Measurements from ENCODE around the gene IQSEC1. TPM values are rescaled to one million over a fixed set of nuclear protein-coding genes. Genes with fewer than 3 reads are reported as not detected.

Gene IQSEC1
- polyA plus RNA-seq, 3 donors, result 17.7 to 61.7 (median 30.3) TPM

DNA sequence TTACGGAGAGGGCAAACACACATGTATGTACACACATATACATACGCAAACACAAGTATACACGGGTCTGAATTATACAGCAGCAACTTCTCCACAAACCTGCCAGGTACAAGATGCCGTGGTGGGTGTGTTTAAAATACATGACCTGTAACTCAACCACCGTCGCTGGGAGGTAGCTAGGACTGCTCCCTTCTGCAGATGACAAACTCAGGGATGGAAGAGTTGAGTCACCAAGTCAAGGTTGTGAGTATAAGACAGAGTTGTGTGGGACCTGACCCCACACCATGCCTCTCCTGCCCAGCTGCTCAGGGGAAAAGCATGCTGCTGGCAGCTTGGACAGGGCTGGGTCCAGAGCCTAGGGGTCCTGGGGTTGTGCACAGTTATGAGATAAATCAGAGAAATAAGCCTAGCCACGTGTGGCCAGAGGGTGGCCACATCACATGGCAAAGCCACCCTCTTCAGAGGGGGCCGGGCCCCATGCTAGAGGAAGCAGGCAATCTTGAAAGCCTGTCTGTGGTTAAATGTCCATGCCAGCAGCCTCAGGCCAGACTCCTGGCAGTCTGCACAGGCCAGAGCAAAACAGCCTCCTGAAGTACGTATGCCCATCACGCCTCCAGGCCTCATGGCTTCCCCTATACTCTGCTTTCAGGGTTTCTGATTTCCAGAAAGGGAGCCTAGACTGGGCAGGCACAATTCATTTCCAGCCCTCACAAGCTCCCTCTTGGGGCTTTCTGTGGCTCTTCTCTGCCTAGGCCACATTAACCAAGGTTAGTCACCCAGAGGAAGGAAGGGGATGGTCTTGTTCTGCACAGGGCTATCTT is 124.1 kb downstream of the IQSEC1 start:
- no peak for DNase-seq
- Mint-ChIP-seq H3K4me3 (no peak overlapping the region), H3K27me3 (ENCODE audit: low read depth in 3 of 3) (peaks cover 3 to 4% (median 4%) of the 10 kb centered on the region in 3 donors), H3K9me3 (no peaks in the 10 kb centered on the region), H3K27ac (peak overlapping the region in 1 of 7 donors; percentile 32), H3K36me3 (peaks cover 63 to 76% of the 10 kb centered on the region in 2 donors), H3K4me1 (peaks cover 54% of the 10 kb centered on the region)
- no peak overlapping the region for H3K27ac ChIP-seq (ENCODE audit: low read depth in 1 of 2, low read length in 2 of 2)
- no peak overlapping the region for H3K4me2 ChIP-seq (replicated peaks; ENCODE audit: extremely low read depth, low read length, poor library complexity, severe bottlenecking)
- no peak overlapping the region for H3K9ac ChIP-seq (ENCODE audit: insufficient read depth, low read length, poor library complexity, severe bottlenecking)
- H2AFZ ChIP-seq (ENCODE audit: insufficient read depth, low read depth, low read length, poor library complexity, severe bottlenecking), result no peak overlapping the region
- no peaks in the 10 kb centered on the region for H3K9me3 ChIP-seq (replicated peaks in 1 of 2; ENCODE audit: control insufficient read depth in 1 of 2, insufficient read depth in 1 of 2, low read length in 2 of 2)
- no peak overlapping the region for H3K4me3 ChIP-seq (replicated peaks in 1 of 3; ENCODE audit: low read depth in 2 of 3, low read length in 3 of 3)
- WGBS (ENCODE audit: insufficient coverage), result 4% methylated on average over 4 of the region's 10 CpGs
- peaks cover 34 to 76% of the 10 kb centered on the region in 2 donors for H3K36me3 ChIP-seq (replicated peaks in 1 of 2; ENCODE audit: control insufficient read depth in 1 of 2, insufficient read depth in 2 of 2, low read length in 2 of 2)
- peaks cover 100% of the 10 kb centered on the region for H4K20me1 ChIP-seq (ENCODE audit: insufficient read depth, low read length)
- no peaks in the 10 kb centered on the region for H3K27me3 ChIP-seq (ENCODE audit: control insufficient read depth in 2 of 2, insufficient read depth in 2 of 2, low read length in 2 of 2)
- intact Hi-C loops (cut with micrococcal nuclease), result no loop called here
- H3K79me2 ChIP-seq (ENCODE audit: insufficient read depth, low read length), result peaks cover 94% of the 10 kb centered on the region
- TF ChIP-seq, protein P1, sequence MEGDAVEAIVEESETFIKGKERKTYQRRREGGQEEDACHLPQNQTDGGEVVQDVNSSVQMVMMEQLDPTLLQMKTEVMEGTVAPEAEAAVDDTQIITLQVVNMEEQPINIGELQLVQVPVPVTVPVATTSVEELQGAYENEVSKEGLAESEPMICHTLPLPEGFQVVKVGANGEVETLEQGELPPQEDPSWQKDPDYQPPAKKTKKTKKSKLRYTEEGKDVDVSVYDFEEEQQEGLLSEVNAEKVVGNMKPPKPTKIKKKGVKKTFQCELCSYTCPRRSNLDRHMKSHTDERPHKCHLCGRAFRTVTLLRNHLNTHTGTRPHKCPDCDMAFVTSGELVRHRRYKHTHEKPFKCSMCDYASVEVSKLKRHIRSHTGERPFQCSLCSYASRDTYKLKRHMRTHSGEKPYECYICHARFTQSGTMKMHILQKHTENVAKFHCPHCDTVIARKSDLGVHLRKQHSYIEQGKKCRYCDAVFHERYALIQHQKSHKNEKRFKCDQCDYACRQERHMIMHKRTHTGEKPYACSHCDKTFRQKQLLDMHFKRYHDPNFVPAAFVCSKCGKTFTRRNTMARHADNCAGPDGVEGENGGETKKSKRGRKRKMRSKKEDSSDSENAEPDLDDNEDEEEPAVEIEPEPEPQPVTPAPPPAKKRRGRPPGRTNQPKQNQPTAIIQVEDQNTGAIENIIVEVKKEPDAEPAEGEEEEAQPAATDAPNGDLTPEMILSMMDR (IDR thresholded peaks at IDR 0.05), result no peak
- peaks cover 30 to 37% of the 10 kb centered on the region in 2 donors for H3K4me1 ChIP-seq (ENCODE audit: control insufficient read depth in 1 of 2, insufficient read depth in 2 of 2, low read length in 2 of 2)

DNA sequence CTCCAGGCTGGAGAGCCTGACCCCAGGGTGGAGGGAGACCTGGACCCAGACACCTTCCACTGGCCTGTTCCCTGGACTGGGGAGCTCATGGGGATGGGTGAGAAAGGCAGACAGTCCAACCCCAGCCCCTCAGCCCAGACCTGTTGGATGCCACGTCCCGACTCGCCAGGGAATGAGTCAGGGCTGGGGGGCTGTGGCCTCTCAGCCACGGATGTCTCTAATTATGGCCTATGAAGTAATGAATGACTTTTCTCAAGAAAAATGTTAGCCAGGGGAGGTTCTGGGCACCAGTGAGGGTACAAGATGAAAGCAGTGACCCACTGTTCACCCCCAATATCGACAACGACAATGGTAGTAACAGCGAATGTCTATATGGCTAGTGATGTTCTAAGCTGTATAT is 124.9 kb downstream of the IQSEC1 start:
- Histone ChIP-seq H3K9ac (ENCODE audit: insufficient read depth, low read length, poor library complexity, severe bottlenecking) (no peak overlapping the region), H3K4me1 (ENCODE audit: control insufficient read depth in 1 of 2, insufficient read depth in 2 of 2, low read length in 2 of 2) (peaks cover 30 to 37% of the 10 kb centered on the region in 2 donors)

More for the DNA sequence above, 124.9 kb downstream of the IQSEC1 start:
- Histone ChIP-seq H3K4me3 (replicated peaks in 1 of 3; ENCODE audit: low read depth in 2 of 3, low read length in 3 of 3) (no peak overlapping the region), H3K36me3 (replicated peaks in 1 of 2; ENCODE audit: control insufficient read depth in 1 of 2, insufficient read depth in 2 of 2, low read length in 2 of 2) (peaks cover 35 to 76% of the 10 kb centered on the region in 2 donors), H4K20me1 (ENCODE audit: insufficient read depth, low read length) (peaks cover 100% of the 10 kb centered on the region), H3K79me2 (ENCODE audit: insufficient read depth, low read length) (peaks cover 92% of the 10 kb centered on the region), H3K9me3 (replicated peaks in 1 of 2; ENCODE audit: control insufficient read depth in 1 of 2, insufficient read depth in 1 of 2, low read length in 2 of 2) (no peaks in the 10 kb centered on the region), H3K27ac (ENCODE audit: low read depth in 1 of 2, low read length in 2 of 2) (no peak overlapping the region), H2AFZ (ENCODE audit: insufficient read depth, low read depth, low read length, poor library complexity, severe bottlenecking) (no peak overlapping the region), H3K4me2 (replicated peaks; ENCODE audit: extremely low read depth, low read length, poor library complexity, severe bottlenecking) (no peak overlapping the region), H3K27me3 (ENCODE audit: control insufficient read depth in 2 of 2, insufficient read depth in 2 of 2, low read length in 2 of 2) (no peaks in the 10 kb centered on the region)
- Mint-ChIP-seq H3K27me3 (ENCODE audit: low read depth in 3 of 3) (peaks cover 3 to 4% (median 4%) of the 10 kb centered on the region in 3 donors), H3K4me3 (no peak overlapping the region), H3K36me3 (peaks cover 57 to 75% of the 10 kb centered on the region in 2 donors), H3K4me1 (peaks cover 54% of the 10 kb centered on the region), H3K27ac (peak overlapping the region in 1 of 7 donors; percentile 37), H3K9me3 (no peaks in the 10 kb centered on the region)
- 14% methylated on average over 4 of the region's 7 CpGs for WGBS (ENCODE audit: insufficient coverage)
- intact Hi-C loops (cut with micrococcal nuclease), result no loop called here
- DNase-seq, result no peak
- TF ChIP-seq, protein P1 (IDR thresholded peaks at IDR 0.05), result no peak
